Measurements from ENCODE around the gene IKZF5. TPM values are rescaled to one million over a fixed set of nuclear protein-coding genes. Genes with fewer than 3 reads are reported as not detected.

The IKZF5 gene
- total and polyA plus RNA-seq, 2 of the 4 experiments (the other 2 are of a cell fraction): 2.9 to 4.4 TPM

DNA sequence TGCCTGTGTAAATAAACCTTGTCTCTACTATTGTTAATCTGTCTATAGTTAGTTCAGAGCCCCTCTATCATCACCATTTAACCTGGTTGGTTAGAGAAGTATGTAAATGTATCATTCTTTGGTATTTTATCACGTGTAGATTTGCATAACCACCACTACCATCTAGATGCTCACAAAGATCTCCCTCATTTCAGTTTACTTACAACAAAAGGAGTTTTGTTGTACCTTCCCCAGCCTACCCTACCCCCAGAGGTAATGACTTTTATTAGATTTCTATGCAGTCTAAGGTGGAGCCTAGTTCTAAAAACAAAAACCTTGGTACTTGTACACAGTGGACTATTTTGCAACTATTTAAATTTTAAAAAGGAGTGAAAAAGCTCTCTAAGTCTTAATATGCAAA lies 17.7 kb upstream of the IKZF5 start:
- Histone ChIP-seq H4K91ac (ENCODE audit: insufficient read depth, low read depth, low read length) (no peak overlapping the region), H3K23ac (ENCODE audit: low read depth, low read length) (no peak overlapping the region), H3K27me3 (ENCODE audit: control insufficient read depth, insufficient read depth, low read length) (no peaks in the 10 kb centered on the region), H3K14ac (replicated peaks; ENCODE audit: low read depth, low read length) (no peak overlapping the region), H3K9me3 (ENCODE audit: control insufficient read depth, insufficient read depth, low read length) (no peaks in the 10 kb centered on the region), H4K8ac (ENCODE audit: low read depth in 2 of 2, low read length in 2 of 2) (no peak overlapping the region), H2AK5ac (ENCODE audit: low read depth, low read length) (no peak overlapping the region), H3K27ac (ENCODE audit: insufficient read depth, low read length) (no peak overlapping the region), H2BK15ac (ENCODE audit: low read depth, low read length) (no peak overlapping the region), H4K5ac (ENCODE audit: low read depth, low read length) (no peak overlapping the region), H2AFZ (replicated peaks; ENCODE audit: low read length, poor library complexity) (no peak overlapping the region), H3K79me1 (ENCODE audit: low read depth in 1 of 2, low read length in 2 of 2) (no peaks in the 10 kb centered on the region), H3K4ac (ENCODE audit: low read depth, low read length) (no peak overlapping the region), H3K4me3 (ENCODE audit: insufficient read depth, low read depth, low read length) (no peak overlapping the region), H4K20me1 (ENCODE audit: insufficient read depth, low read length) (no peaks in the 10 kb centered on the region), H2BK5ac (ENCODE audit: low read depth, low read length, poor library complexity, severe bottlenecking) (no peak overlapping the region), H2AK9ac (replicated peaks; ENCODE audit: low read depth, low read length, poor library complexity) (no peak overlapping the region), H3K4me1 (ENCODE audit: control insufficient read depth, insufficient read depth, low read length) (no peaks in the 10 kb centered on the region), H3K9ac (ENCODE audit: low read depth, low read length) (no peak overlapping the region), H2BK20ac (ENCODE audit: low read depth, low read length) (no peak overlapping the region), H3K18ac (ENCODE audit: low read depth, low read length) (no peak overlapping the region), H3K4me2 (ENCODE audit: low read depth, low read length) (no peak overlapping the region), H2BK120ac (ENCODE audit: low read depth, low read length) (no peak overlapping the region), H3K9me1 (ENCODE audit: insufficient read depth, low read length) (no peaks in the 10 kb centered on the region), H3K56ac (ENCODE audit: extremely low read depth, insufficient read depth, low read length) (no peak overlapping the region), H3K36me3 (ENCODE audit: control insufficient read depth, insufficient read depth, low read length) (no peaks in the 10 kb centered on the region)
- dilution Hi-C loops (cut with HindIII; ENCODE audit: low sequenced_read_pairs, unreplicated experiment) (no loop called here), intact Hi-C loops (cut with micrococcal nuclease) (no loop called here), in situ Hi-C loops (cut with MboI; ENCODE audit: low sequenced_read_pairs) (loop anchor here (25.0 kb wide), 1 partner anchor 936 kb away; no protein-coding TSS in a partner anchor)
- ATAC-seq (ENCODE audit: low read depth) (peak; percentile 44; the same call in 1 of the 2 replicates), DNase-seq (no peak)
- ChIA-PET CTCF (no interaction called here), POLR2A (ENCODE audit: unreplicated experiment) (no interaction called here)
- TF ChIP-seq, protein P1, sequence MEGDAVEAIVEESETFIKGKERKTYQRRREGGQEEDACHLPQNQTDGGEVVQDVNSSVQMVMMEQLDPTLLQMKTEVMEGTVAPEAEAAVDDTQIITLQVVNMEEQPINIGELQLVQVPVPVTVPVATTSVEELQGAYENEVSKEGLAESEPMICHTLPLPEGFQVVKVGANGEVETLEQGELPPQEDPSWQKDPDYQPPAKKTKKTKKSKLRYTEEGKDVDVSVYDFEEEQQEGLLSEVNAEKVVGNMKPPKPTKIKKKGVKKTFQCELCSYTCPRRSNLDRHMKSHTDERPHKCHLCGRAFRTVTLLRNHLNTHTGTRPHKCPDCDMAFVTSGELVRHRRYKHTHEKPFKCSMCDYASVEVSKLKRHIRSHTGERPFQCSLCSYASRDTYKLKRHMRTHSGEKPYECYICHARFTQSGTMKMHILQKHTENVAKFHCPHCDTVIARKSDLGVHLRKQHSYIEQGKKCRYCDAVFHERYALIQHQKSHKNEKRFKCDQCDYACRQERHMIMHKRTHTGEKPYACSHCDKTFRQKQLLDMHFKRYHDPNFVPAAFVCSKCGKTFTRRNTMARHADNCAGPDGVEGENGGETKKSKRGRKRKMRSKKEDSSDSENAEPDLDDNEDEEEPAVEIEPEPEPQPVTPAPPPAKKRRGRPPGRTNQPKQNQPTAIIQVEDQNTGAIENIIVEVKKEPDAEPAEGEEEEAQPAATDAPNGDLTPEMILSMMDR (conservative IDR thresholded peaks at IDR 0.05; ENCODE audit: low read depth, low read length): no peak
- no peak for TF ChIP-seq RAD21 (IDR thresholded peaks at IDR 0.05; ENCODE audit: low read length)
- no peak for TF ChIP-seq MAFK (IDR thresholded peaks at IDR 0.05; ENCODE audit: low read depth, low read length)
- TF ChIP-seq CEBPB (IDR thresholded peaks at IDR 0.05; ENCODE audit: low read depth, low read length): no peak
- TF ChIP-seq RCOR1 (IDR thresholded peaks at IDR 0.05; ENCODE audit: insufficient replicate concordance, low read length): no peak
- TF ChIP-seq SMC3 (IDR thresholded peaks at IDR 0.05; ENCODE audit: low read depth, low read length): no peak
- TF ChIP-seq MAZ (IDR thresholded peaks at IDR 0.05; ENCODE audit: borderline replicate concordance, low read depth, low read length): no peak
- TF ChIP-seq CHD1 (IDR thresholded peaks at IDR 0.05; ENCODE audit: low read depth, low read length): no peak
- TF ChIP-seq POLR2A (IDR thresholded peaks at IDR 0.05; ENCODE audit: low read depth, low read length): no peak
- TF ChIP-seq, protein P2, sequence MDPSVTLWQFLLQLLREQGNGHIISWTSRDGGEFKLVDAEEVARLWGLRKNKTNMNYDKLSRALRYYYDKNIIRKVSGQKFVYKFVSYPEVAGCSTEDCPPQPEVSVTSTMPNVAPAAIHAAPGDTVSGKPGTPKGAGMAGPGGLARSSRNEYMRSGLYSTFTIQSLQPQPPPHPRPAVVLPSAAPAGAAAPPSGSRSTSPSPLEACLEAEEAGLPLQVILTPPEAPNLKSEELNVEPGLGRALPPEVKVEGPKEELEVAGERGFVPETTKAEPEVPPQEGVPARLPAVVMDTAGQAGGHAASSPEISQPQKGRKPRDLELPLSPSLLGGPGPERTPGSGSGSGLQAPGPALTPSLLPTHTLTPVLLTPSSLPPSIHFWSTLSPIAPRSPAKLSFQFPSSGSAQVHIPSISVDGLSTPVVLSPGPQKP (IDR thresholded peaks at IDR 0.05; ENCODE audit: borderline replicate concordance, low read depth, low read length): no peak
- TF ChIP-seq, protein P3, sequence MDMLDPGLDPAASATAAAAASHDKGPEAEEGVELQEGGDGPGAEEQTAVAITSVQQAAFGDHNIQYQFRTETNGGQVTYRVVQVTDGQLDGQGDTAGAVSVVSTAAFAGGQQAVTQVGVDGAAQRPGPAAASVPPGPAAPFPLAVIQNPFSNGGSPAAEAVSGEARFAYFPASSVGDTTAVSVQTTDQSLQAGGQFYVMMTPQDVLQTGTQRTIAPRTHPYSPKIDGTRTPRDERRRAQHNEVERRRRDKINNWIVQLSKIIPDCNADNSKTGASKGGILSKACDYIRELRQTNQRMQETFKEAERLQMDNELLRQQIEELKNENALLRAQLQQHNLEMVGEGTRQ (IDR thresholded peaks at IDR 0.05; ENCODE audit: low read depth, low read length): no peak
- TF ChIP-seq RFX5 (IDR thresholded peaks at IDR 0.05; ENCODE audit: low read depth, low read length): no peak
- no peak for TF ChIP-seq FOS (IDR thresholded peaks at IDR 0.05; ENCODE audit: low read depth, low read length)
- TF ChIP-seq BHLHE40 (IDR thresholded peaks at IDR 0.05; ENCODE audit: low read depth, low read length): no peak
- TF ChIP-seq NFE2L2 (IDR thresholded peaks at IDR 0.05; ENCODE audit: low read depth, low read length): no peak
- no peak for TF ChIP-seq MXI1 (IDR thresholded peaks at IDR 0.05; ENCODE audit: borderline replicate concordance, low read depth, low read length)
- BruUV-seq (replicated peaks): no TSS peak
- no CpG with 5 or more reads among the region's 1 CpG for WGBS, 2 experiments (ENCODE audit: extremely low coverage in 2 of 2, insufficient read length in 1 of 2)

All from IMR-90 (cell line).